Measurements from ENCODE around the gene ATG4D.

The ATG4D gene

DNA sequence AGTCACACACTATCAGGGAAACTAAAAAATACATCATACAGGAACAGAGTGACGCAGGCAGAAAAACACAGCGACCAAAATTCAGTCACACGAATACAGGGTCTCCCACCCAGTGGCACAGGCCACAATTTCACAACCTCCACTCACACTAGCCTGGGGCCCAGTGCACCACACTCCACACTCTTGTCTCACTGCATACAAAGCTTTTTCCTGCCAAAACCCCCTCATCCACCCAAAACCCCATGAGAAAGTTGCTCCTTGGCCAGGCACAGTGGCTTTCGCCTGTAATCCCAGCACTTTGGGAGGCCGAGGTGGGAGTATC, 27.7 kb upstream of the ATG4D start:
- TF ChIP-seq, protein P1, sequence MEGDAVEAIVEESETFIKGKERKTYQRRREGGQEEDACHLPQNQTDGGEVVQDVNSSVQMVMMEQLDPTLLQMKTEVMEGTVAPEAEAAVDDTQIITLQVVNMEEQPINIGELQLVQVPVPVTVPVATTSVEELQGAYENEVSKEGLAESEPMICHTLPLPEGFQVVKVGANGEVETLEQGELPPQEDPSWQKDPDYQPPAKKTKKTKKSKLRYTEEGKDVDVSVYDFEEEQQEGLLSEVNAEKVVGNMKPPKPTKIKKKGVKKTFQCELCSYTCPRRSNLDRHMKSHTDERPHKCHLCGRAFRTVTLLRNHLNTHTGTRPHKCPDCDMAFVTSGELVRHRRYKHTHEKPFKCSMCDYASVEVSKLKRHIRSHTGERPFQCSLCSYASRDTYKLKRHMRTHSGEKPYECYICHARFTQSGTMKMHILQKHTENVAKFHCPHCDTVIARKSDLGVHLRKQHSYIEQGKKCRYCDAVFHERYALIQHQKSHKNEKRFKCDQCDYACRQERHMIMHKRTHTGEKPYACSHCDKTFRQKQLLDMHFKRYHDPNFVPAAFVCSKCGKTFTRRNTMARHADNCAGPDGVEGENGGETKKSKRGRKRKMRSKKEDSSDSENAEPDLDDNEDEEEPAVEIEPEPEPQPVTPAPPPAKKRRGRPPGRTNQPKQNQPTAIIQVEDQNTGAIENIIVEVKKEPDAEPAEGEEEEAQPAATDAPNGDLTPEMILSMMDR (IDR thresholded peaks at IDR 0.05), result no peak
- TF ChIP-seq ZFX (IDR thresholded peaks at IDR 0.05; ENCODE audit: borderline replicate concordance), result no peak
- no peak overlapping the region for H3K27ac ChIP-seq

DNA sequence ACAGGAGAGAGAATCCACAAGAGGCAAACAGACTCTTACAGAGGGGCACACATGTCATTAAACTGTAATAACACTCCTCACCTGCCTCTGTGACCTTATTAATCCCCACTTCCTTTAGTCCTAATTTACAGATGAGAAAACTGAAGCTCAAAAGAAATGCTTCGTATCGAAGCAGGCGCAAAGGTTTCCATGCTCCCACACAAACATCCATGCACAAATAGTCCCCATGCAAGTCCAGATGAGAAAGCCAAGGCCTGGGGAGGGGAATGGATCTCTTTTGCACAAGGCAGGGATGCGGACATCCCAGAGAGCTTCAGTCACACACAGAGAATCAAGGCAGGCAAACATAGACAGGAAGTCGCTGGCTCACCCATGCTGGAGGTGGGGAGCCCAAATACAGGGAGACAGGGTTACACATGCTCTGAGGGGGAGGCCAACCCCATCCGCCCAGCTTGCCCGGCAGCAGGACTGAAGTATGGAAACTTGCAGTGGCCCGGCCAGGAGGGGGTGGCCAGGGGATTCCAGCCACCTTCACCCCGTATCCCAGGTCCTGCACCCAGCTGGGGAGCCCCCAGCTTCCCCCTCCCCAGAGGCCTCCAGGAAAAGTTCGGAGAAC, 26.9 kb upstream of the ATG4D start:
- no peak for TF ChIP-seq ZFX (IDR thresholded peaks at IDR 0.05; ENCODE audit: borderline replicate concordance)
- TF ChIP-seq, protein P1 (IDR thresholded peaks at IDR 0.05), result no peak
- H3K27ac ChIP-seq, result peak overlapping the region; percentile 26; the same call in 1 of the 2 replicates

DNA sequence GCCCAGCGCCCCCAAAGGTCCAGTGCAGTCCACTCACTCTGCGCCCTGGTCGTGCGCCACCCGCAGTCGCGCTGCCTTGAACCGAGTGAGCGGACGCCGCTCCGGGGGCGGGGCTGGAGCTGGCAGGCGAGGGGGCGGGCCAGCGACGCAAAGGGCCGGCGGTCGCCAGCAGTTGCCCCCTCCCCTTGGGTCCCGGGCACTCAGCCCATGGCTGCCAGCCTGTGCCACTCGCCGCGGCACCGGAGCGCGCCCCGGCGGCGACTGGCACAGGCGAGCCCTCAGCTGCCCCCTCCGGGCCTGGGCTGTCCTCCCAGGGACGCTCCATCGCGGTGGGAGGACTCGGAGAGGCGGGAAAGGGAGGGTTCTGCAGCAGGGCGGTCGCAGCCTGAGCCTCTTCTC, 26.3 kb upstream of the ATG4D start, which contains the start of gene S1PR5:
TSS of gene S1PR5 (minus strand) at position 87 of the 399 bp plus-strand sequence. CDS start 2,436 bp downstream, outside the sequence.
- H3K27ac ChIP-seq, result peak within 1 kb of the TSS; percentile 26; the same call in 1 of the 2 replicates
- TF ChIP-seq ZFX (IDR thresholded peaks at IDR 0.05; ENCODE audit: borderline replicate concordance), result no peak
- TF ChIP-seq, protein P1 (IDR thresholded peaks at IDR 0.05), result peak; percentile 50

DNA sequence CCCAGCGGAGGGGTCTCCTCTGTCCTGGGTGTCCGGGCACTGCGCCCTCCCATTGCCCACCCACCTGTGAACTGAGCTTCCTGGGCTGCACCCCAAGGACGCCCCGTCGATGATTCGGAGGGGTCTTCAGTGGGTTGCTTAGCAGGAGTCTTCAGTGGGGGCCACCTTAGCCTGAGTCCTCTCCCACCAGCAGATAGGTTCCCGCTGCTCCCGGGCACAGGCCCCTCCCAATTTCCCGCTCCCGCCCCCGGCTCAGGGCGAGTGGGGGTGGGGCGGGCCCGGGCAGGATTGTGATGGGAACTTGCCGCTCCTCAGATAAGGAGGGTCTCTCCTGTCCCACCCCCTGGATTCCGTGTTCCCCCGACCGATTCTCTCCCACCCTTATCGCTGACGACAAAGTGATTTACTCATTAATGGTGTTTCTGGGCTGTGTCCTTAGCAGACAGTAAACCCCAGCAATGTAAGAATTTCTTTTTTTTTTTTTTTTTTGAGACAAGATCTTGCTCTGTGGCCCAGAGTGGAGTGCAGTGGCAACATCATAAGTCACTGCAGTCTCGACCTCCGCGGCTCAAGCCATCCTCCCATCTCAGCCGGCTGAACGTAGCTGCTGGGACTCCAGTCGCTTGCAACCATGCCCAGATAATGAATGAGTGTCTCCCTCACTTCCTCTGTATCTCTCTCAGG, 25.8 kb upstream of the ATG4D start:
- peak overlapping the region; percentile 26; the same call in 1 of the 2 replicates for H3K27ac ChIP-seq
- TF ChIP-seq, protein P1 (IDR thresholded peaks at IDR 0.05), result no peak

DNA sequence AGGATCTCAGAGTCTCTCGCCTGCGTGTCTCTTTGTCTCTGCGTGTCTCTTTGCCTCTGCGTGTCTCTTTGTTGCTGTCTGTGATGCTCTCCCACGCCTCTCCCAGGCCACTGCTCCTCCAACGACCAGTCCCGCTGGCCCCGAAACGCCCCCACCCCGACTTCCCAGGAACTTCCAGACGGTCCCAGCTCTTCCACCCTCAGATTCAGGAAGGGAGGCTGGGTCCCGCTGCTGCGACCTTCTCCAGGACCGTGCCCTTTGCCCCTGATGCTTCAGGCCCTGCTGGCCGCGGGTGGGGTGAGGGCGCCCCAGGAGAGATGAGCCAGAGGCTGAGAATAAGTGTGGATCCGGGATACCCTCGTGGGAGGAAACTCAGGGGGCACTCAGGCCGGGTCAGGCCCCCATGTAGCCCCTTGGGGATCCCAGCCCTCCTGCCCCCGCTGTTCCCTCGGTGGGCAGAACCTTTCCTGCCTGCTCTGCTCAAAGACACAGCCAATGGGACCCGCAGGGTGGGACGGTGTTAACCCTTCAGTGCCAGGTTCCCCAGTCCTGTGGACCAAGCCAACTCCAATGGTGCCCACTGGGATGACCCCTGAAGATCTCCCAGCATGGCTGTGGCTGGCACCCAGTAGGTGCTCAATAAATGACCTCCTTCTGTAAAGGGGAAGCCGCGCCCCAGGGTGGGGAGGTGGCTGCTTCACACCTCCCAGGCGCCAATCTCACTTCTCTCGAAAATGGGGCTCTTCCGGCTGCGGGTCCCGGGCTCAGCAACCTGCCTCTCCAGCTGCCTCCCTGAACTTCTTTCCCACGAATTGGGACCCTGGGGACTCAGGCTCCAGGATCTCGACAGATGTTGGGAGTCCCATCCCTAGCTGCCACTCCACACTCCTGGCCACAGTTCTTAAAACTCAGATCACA, 25.0 kb upstream of the ATG4D start:
- TF ChIP-seq, protein P1 (IDR thresholded peaks at IDR 0.05), result no peak
- peak overlapping the region; percentile 26; the same call in 1 of the 2 replicates for H3K27ac ChIP-seq

DNA sequence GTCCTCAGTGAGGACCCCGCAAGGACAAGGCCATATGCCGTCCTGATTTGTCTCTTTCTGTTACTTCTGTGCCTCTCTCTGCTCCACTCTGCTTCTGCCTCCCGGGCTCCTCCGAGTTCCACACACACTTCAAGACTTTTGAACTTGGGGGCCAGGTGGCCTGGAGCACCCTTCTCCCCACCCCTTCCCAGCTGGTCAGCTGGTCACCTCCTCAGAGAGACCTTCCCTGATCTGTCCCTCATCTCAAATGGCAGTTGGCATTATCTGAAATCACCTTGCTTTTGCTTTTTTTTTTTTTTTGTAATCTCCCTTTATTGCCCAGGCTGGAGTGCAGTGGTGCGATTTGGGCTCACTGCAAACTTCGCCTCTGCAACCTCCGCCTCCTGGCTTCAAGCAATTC, 24.3 kb upstream of the ATG4D start:
- no peak for TF ChIP-seq ZFX (IDR thresholded peaks at IDR 0.05; ENCODE audit: borderline replicate concordance)
- TF ChIP-seq, protein P1 (IDR thresholded peaks at IDR 0.05), result no peak

More for the DNA sequence above, 24.3 kb upstream of the ATG4D start:
- no peak overlapping the region for H3K27ac ChIP-seq
